Thoracic aorta (tissue), 2 donors: Measurements from ENCODE around the gene ATP6V1G2. TPM values are rescaled to one million over a fixed set of nuclear protein-coding genes. Genes with fewer than 3 reads are reported as not detected.

ENCODE experiments used
- ATAC-seq: fragments of 150-250 bp; one replicate; pipeline ENCODE4 v1.8.0; 2017; ENCODE audit warnings: low read depth; ENCODE audit not compliant: insufficient number of reproducible peaks, low FRiP score
- DNase-seq: peaks from one replicate; pipeline ENCODE4 v3.0.0-alpha.2; 2020; ENCODE audit warnings: low spot score
- H3K27ac ChIP-seq, 2 donors: fragments of 200-600 bp; sonication (generic); 1 replicate in 1 of 2; 2 replicates in 1 of 2; pipeline ENCODE4 v1.5.1; 2016; ENCODE audit warnings: mild to moderate bottlenecking in 2 of 2, moderate library complexity in 2 of 2
- H3K27me3 ChIP-seq: fragments of 200-600 bp; sonication (generic); replicated peaks from 2 replicates; pipeline ENCODE4 v1.6.0; 2016; ENCODE audit warnings: mild to moderate bottlenecking; ENCODE audit not compliant: insufficient read depth
- H3K36me3 ChIP-seq: fragments of 200-600 bp; sonication (generic); one replicate; pipeline ENCODE4 v1.5.1; 2016
- H3K4me1 ChIP-seq, 2 donors: fragments of 200-600 bp; sonication (generic); 1 replicate in 1 of 2; 2 replicates in 1 of 2; pipeline versions ENCODE4 v1.5.1 to v1.6.0; 2016; ENCODE audit warnings: low read depth in 2 of 2, mild to moderate bottlenecking in 1 of 2; ENCODE audit not compliant: control insufficient read depth in 1 of 2
- H3K4me3 ChIP-seq: fragments of 200-600 bp; sonication (generic); 2 replicates; pipeline ENCODE4 v1.5.1; 2016; ENCODE audit warnings: mild to moderate bottlenecking
- H3K9me3 ChIP-seq: fragments of 200-600 bp; sonication (generic); 2 replicates; pipeline ENCODE4 v1.5.1; 2016
- total RNA-seq, 2 donors: library from RNA; depleted of rRNA; stranded (reverse); fragments of >200 nt; gene quantifications; one replicate each; pipeline versions ENCODE4 v1.1.0 to v1.2.3, GENCODE V29; 2016
- TF ChIP-seq, protein P1 (sequence below): fragments of 200-600 bp; sonication (generic); IDR thresholded peaks from one replicate; pipeline ENCODE4 v1.5.1; 2019; ENCODE audit warnings: antibody characterized with exemption

Gene ATP6V1G2
- total RNA-seq, 2 donors from 2014 or later = 0.78 to 0.95 TPM

- DNase-seq (no peak), ATAC-seq (no peak)
- H3K36me3 ChIP-seq = no peaks in the 10 kb centered on the region
- TF ChIP-seq, protein P1, sequence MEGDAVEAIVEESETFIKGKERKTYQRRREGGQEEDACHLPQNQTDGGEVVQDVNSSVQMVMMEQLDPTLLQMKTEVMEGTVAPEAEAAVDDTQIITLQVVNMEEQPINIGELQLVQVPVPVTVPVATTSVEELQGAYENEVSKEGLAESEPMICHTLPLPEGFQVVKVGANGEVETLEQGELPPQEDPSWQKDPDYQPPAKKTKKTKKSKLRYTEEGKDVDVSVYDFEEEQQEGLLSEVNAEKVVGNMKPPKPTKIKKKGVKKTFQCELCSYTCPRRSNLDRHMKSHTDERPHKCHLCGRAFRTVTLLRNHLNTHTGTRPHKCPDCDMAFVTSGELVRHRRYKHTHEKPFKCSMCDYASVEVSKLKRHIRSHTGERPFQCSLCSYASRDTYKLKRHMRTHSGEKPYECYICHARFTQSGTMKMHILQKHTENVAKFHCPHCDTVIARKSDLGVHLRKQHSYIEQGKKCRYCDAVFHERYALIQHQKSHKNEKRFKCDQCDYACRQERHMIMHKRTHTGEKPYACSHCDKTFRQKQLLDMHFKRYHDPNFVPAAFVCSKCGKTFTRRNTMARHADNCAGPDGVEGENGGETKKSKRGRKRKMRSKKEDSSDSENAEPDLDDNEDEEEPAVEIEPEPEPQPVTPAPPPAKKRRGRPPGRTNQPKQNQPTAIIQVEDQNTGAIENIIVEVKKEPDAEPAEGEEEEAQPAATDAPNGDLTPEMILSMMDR = no peak
- H3K27ac ChIP-seq = no peak overlapping the region
- no peaks in the 10 kb centered on the region for H3K4me1 ChIP-seq
- H3K9me3 ChIP-seq = no peaks in the 10 kb centered on the region
- no peak overlapping the region for H3K4me3 ChIP-seq
- H3K27me3 ChIP-seq = no peaks in the 10 kb centered on the region
These were observed 23.6 kb upstream of the ATP6V1G2 start for GRCh38 chr6:31569861-31570536.

GRCh38 chr6:31568537-31568961 lies 22.1 kb upstream of the ATP6V1G2 start:
- Histone ChIP-seq H3K27ac (no peak overlapping the region), H3K27me3 (no peaks in the 10 kb centered on the region), H3K4me1 (no peaks in the 10 kb centered on the region), H3K36me3 (no peaks in the 10 kb centered on the region), H3K9me3 (no peaks in the 10 kb centered on the region), H3K4me3 (no peak overlapping the region)
- TF ChIP-seq, protein P1 = no peak
- ATAC-seq = no peak
- no peak for DNase-seq

GRCh38 chr6:31567531-31568370 lies 21.3 kb upstream of the ATP6V1G2 start:
- ATAC-seq = no peak
- Histone ChIP-seq H3K4me1 (no peaks in the 10 kb centered on the region), H3K36me3 (no peaks in the 10 kb centered on the region), H3K4me3 (no peak overlapping the region), H3K27me3 (no peaks in the 10 kb centered on the region), H3K27ac (no peak overlapping the region), H3K9me3 (no peaks in the 10 kb centered on the region)
- TF ChIP-seq, protein P1 = no peak
- no peak for DNase-seq

DNA sequence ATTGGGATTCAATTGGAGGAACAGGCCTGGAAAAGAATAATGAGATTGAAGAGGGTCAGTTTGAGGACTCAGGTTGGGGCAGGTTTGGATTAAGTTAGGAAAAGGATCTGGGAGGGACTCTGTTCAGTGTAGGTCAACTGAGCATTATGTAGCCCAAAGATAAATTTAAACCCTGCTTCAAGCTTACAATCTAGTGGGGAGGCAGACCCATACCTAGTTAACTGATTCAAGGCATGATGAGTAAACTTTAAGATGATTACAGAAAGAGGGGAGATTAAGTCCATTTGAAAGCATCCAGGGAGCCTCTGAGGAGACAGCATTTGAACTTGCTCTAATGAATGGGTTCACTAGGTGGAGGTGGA lies 14.3 kb upstream of the ATP6V1G2 start:
- Histone ChIP-seq H3K27me3 (no peaks in the 10 kb centered on the region), H3K36me3 (peaks cover 23% of the 10 kb centered on the region), H3K4me1 (peaks cover 12 to 24% of the 10 kb centered on the region in 2 donors), H3K27ac (peak overlapping the region in 1 of 2 donors; percentile 41), H3K4me3 (no peak overlapping the region), H3K9me3 (no peaks in the 10 kb centered on the region)
- DNase-seq = no peak
- ATAC-seq = no peak
- TF ChIP-seq, protein P1 = no peak

GRCh38 chr6:31559958-31560696 lies 13.7 kb upstream of the ATP6V1G2 start:
- DNase-seq = no peak
- peak overlapping the region in 1 of 2 donors; percentile 41 for H3K27ac ChIP-seq
- no peaks in the 10 kb centered on the region for H3K9me3 ChIP-seq

More at GRCh38 chr6:31559958-31560696, 13.7 kb upstream of the ATP6V1G2 start:
- H3K27me3 ChIP-seq = no peaks in the 10 kb centered on the region
- H3K4me3 ChIP-seq = no peak overlapping the region
- TF ChIP-seq, protein P1 = no peak
- ATAC-seq = no peak
- H3K36me3 ChIP-seq = peaks cover 23% of the 10 kb centered on the region
- peaks cover 12 to 24% of the 10 kb centered on the region in 2 donors for H3K4me1 ChIP-seq
